ENCODE data around the gene KCNMB1. TPM values are rescaled to one million over a fixed set of nuclear protein-coding genes. Genes with fewer than 3 reads are reported as not detected.
A peak's percentile ranks its signal among the peaks of the same experiment; 100 is the strongest.

KCNMB1 gene
- total RNA-seq, 1 donor from 2014 or later, result 0.76 TPM

GRCh38 chr5:170333161-170333910 is 55.8 kb downstream of the KCNMB1 start:
- ATAC-seq (peak; percentile 11), DNase-seq (ENCODE audit: missing footprints) (no peak)
- intact Hi-C loops (cut with DNase I), result no loop called here

- no peak for DNase-seq (ENCODE audit: missing footprints)
- intact Hi-C loops (cut with DNase I), result no loop called here
- ATAC-seq, result no peak
These were observed 57.1 kb downstream of the KCNMB1 start for GRCh38 chr5:170332058-170332457.

GRCh38 chr5:170330568-170331054 is 58.6 kb downstream of the KCNMB1 start:
- no peak for DNase-seq (ENCODE audit: missing footprints)
- intact Hi-C loops (cut with DNase I), result no loop called here
- ATAC-seq, result peak; percentile 11

GRCh38 chr5:170329524-170329923 is 59.6 kb downstream of the KCNMB1 start:
- ATAC-seq, result no peak
- intact Hi-C loops (cut with DNase I), result no loop called here
- no peak for DNase-seq (ENCODE audit: missing footprints)

- ATAC-seq, result no peak
- intact Hi-C loops (cut with DNase I), result no loop called here
These were observed 61.3 kb downstream of the KCNMB1 start for GRCh38 chr5:170327829-170328228.

GRCh38 chr5:170327168-170327567 is 62.0 kb downstream of the KCNMB1 start:
- DNase-seq (ENCODE audit: missing footprints) (no peak), ATAC-seq (no peak)
- intact Hi-C loops (cut with DNase I), result no loop called here

More at GRCh38 chr5:170327829-170328228, 61.3 kb downstream of the KCNMB1 start:
- DNase-seq (ENCODE audit: missing footprints), result no peak

Other genes with a start within 250 kb of the KCNMB1 start
- not detected for gene C5orf58, start 156.4 kb downstream of the KCNMB1 start, total RNA-seq
- gene LCP2, start 91.6 kb downstream of the KCNMB1 start, total RNA-seq, result 6.7 TPM
- not detected for gene KCNIP1, start 114.7 kb upstream of the KCNMB1 start, total RNA-seq

Measured in Right ventricle myocardium inferior (tissue), 1 donor.